ENCODE results near the gene VWF.

Gene VWF

GRCh38 chr12:5988088-5988487 is 136.4 kb downstream of the VWF start:
- Mint-ChIP-seq H3K27me3 (ENCODE audit: low read depth) (no peaks in the 10 kb centered on the region), H3K9me3 (no peaks in the 10 kb centered on the region), H3K4me3 (no peak overlapping the region), H3K4me1 (ENCODE audit: low read depth) (no peaks in the 10 kb centered on the region), H3K36me3 (ENCODE audit: low read depth) (no peaks in the 10 kb centered on the region), H3K27ac (no peak overlapping the region)
- DNase-seq (ENCODE audit: low spot score), result no peak

GRCh38 chr12:5987573-5987972 is 136.9 kb downstream of the VWF start:
- no peaks in the 10 kb centered on the region for H3K9me3 Mint-ChIP-seq
- no peak overlapping the region for H3K27ac Mint-ChIP-seq
- H3K4me3 Mint-ChIP-seq, result no peak overlapping the region
- no peaks in the 10 kb centered on the region for H3K4me1 Mint-ChIP-seq (ENCODE audit: low read depth)
- no peak for DNase-seq (ENCODE audit: low spot score)
- H3K27me3 Mint-ChIP-seq (ENCODE audit: low read depth), result no peaks in the 10 kb centered on the region
- no peaks in the 10 kb centered on the region for H3K36me3 Mint-ChIP-seq (ENCODE audit: low read depth)

GRCh38 chr12:5985471-5985870 is 139.0 kb downstream of the VWF start:
- Mint-ChIP-seq H3K36me3 (ENCODE audit: low read depth) (no peaks in the 10 kb centered on the region), H3K27ac (no peak overlapping the region), H3K9me3 (no peaks in the 10 kb centered on the region), H3K27me3 (ENCODE audit: low read depth) (no peaks in the 10 kb centered on the region), H3K4me1 (ENCODE audit: low read depth) (no peaks in the 10 kb centered on the region), H3K4me3 (no peak overlapping the region)
- no peak for DNase-seq (ENCODE audit: low spot score)

GRCh38 chr12:5984873-5985272 is 139.6 kb downstream of the VWF start:
- Mint-ChIP-seq H3K36me3 (ENCODE audit: low read depth) (no peaks in the 10 kb centered on the region), H3K4me3 (no peak overlapping the region), H3K27me3 (ENCODE audit: low read depth) (no peaks in the 10 kb centered on the region), H3K4me1 (ENCODE audit: low read depth) (no peaks in the 10 kb centered on the region), H3K27ac (no peak overlapping the region), H3K9me3 (no peaks in the 10 kb centered on the region)
- no peak for DNase-seq (ENCODE audit: low spot score)

GRCh38 chr12:5982106-5982505 is 142.4 kb downstream of the VWF start:
- Mint-ChIP-seq H3K36me3 (ENCODE audit: low read depth) (no peaks in the 10 kb centered on the region), H3K27me3 (ENCODE audit: low read depth) (no peaks in the 10 kb centered on the region), H3K9me3 (no peaks in the 10 kb centered on the region), H3K4me1 (ENCODE audit: low read depth) (no peaks in the 10 kb centered on the region), H3K27ac (no peak overlapping the region), H3K4me3 (no peak overlapping the region)
- DNase-seq (ENCODE audit: low spot score), result no peak

GRCh38 chr12:5977556-5977955 is 146.9 kb downstream of the VWF start:
- H3K27me3 Mint-ChIP-seq (ENCODE audit: low read depth), result no peaks in the 10 kb centered on the region
- H3K4me3 Mint-ChIP-seq, result no peak overlapping the region
- H3K36me3 Mint-ChIP-seq (ENCODE audit: low read depth), result no peaks in the 10 kb centered on the region
- no peaks in the 10 kb centered on the region for H3K9me3 Mint-ChIP-seq
- H3K27ac Mint-ChIP-seq, result no peak overlapping the region
- DNase-seq (ENCODE audit: low spot score), result no peak
- H3K4me1 Mint-ChIP-seq (ENCODE audit: low read depth), result no peaks in the 10 kb centered on the region

GRCh38 chr12:5976711-5977110 is 147.8 kb downstream of the VWF start:
- Mint-ChIP-seq H3K27ac (no peak overlapping the region), H3K4me3 (no peak overlapping the region), H3K9me3 (no peaks in the 10 kb centered on the region), H3K27me3 (ENCODE audit: low read depth) (no peaks in the 10 kb centered on the region), H3K36me3 (ENCODE audit: low read depth) (no peaks in the 10 kb centered on the region), H3K4me1 (ENCODE audit: low read depth) (no peaks in the 10 kb centered on the region)
- DNase-seq (ENCODE audit: low spot score), result no peak

GRCh38 chr12:5976196-5976595 is 148.3 kb downstream of the VWF start:
- Mint-ChIP-seq H3K4me3 (no peak overlapping the region), H3K36me3 (ENCODE audit: low read depth) (no peaks in the 10 kb centered on the region), H3K4me1 (ENCODE audit: low read depth) (no peaks in the 10 kb centered on the region), H3K27me3 (ENCODE audit: low read depth) (no peaks in the 10 kb centered on the region), H3K9me3 (no peaks in the 10 kb centered on the region), H3K27ac (no peak overlapping the region)
- DNase-seq (ENCODE audit: low spot score), result no peak

GRCh38 chr12:5973461-5974115 is 150.9 kb downstream of the VWF start:
- H3K27me3 Mint-ChIP-seq (ENCODE audit: low read depth), result no peaks in the 10 kb centered on the region
- no peak overlapping the region for H3K4me3 Mint-ChIP-seq
- no peaks in the 10 kb centered on the region for H3K36me3 Mint-ChIP-seq (ENCODE audit: low read depth)
- H3K4me1 Mint-ChIP-seq (ENCODE audit: low read depth), result no peaks in the 10 kb centered on the region
- H3K27ac Mint-ChIP-seq, result no peak overlapping the region
- no peaks in the 10 kb centered on the region for H3K9me3 Mint-ChIP-seq
- DNase-seq (ENCODE audit: low spot score), result no peak

GRCh38 chr12:5972387-5972786 is 152.1 kb downstream of the VWF start:
- Mint-ChIP-seq H3K36me3 (ENCODE audit: low read depth) (no peaks in the 10 kb centered on the region), H3K27ac (no peak overlapping the region), H3K4me3 (no peak overlapping the region), H3K4me1 (ENCODE audit: low read depth) (no peaks in the 10 kb centered on the region), H3K9me3 (no peaks in the 10 kb centered on the region), H3K27me3 (ENCODE audit: low read depth) (no peaks in the 10 kb centered on the region)
- DNase-seq (ENCODE audit: low spot score), result no peak

GRCh38 chr12:5971194-5971850 is 153.1 kb downstream of the VWF start:
- H3K27ac Mint-ChIP-seq, result no peak overlapping the region
- no peaks in the 10 kb centered on the region for H3K36me3 Mint-ChIP-seq (ENCODE audit: low read depth)
- DNase-seq (ENCODE audit: low spot score), result no peak
- H3K9me3 Mint-ChIP-seq, result no peaks in the 10 kb centered on the region
- H3K27me3 Mint-ChIP-seq (ENCODE audit: low read depth), result no peaks in the 10 kb centered on the region
- no peak overlapping the region for H3K4me3 Mint-ChIP-seq
- no peaks in the 10 kb centered on the region for H3K4me1 Mint-ChIP-seq (ENCODE audit: low read depth)

GRCh38 chr12:5969974-5970690 is 154.3 kb downstream of the VWF start:
- Mint-ChIP-seq H3K27ac (no peak overlapping the region), H3K27me3 (ENCODE audit: low read depth) (peaks cover 2% of the 10 kb centered on the region), H3K4me3 (no peak overlapping the region), H3K36me3 (ENCODE audit: low read depth) (no peaks in the 10 kb centered on the region), H3K9me3 (no peaks in the 10 kb centered on the region), H3K4me1 (ENCODE audit: low read depth) (no peaks in the 10 kb centered on the region)
- DNase-seq (ENCODE audit: low spot score), result no peak

GRCh38 chr12:5969156-5969973 is 155.1 kb downstream of the VWF start:
- Mint-ChIP-seq H3K9me3 (no peaks in the 10 kb centered on the region), H3K4me1 (ENCODE audit: low read depth) (no peaks in the 10 kb centered on the region), H3K27me3 (ENCODE audit: low read depth) (peaks cover 3% of the 10 kb centered on the region), H3K4me3 (no peak overlapping the region), H3K36me3 (ENCODE audit: low read depth) (no peaks in the 10 kb centered on the region), H3K27ac (no peak overlapping the region)
- no peak for DNase-seq (ENCODE audit: low spot score)

All from T-helper 2 cell treated with Interferon-gamma antibody and Interleukin-4, amounts not matched to agents 5 μg/mL and 100 μg/mL, for 36 hours (primary cell).